Sigmoid colon (tissue), 7 donors: ENCODE results near the gene SYS1. TPM values are rescaled to one million over a fixed set of nuclear protein-coding genes. Genes with fewer than 3 reads are reported as not detected.

Experiments used
- DNase-seq: peaks from one replicate; pipeline ENCODE4 v3.0.0-alpha.2; 2019
- H3K27ac ChIP-seq, 4 donors: fragments of 200-600 bp; sonication (generic); one replicate each; pipeline ENCODE4 v1.5.1; 2016 to 2019; ENCODE audit warnings: mild to moderate bottlenecking in 1 of 4
- H3K27me3 ChIP-seq, 3 donors: fragments of 200-600 bp; sonication (generic); one replicate each; pipeline ENCODE4 v1.5.1; 2019; ENCODE audit warnings: mild to moderate bottlenecking in 1 of 3
- H3K36me3 ChIP-seq, 4 donors: fragments of 200-600 bp; sonication (generic); one replicate each; pipeline ENCODE4 v1.5.1; 2016 to 2019
- H3K4me1 ChIP-seq, 4 donors: fragments of 200-600 bp; sonication (generic); one replicate each; pipeline ENCODE4 v1.5.1; 2017 to 2019
- H3K4me3 ChIP-seq, 4 donors: fragments of 200-600 bp; sonication (generic); one replicate each; pipeline ENCODE4 v1.5.1; 2017 to 2019; ENCODE audit warnings: mild to moderate bottlenecking in 2 of 4, moderate library complexity in 1 of 4
- H3K9me3 ChIP-seq, 4 donors: fragments of 200-600 bp in 3 of 4; sonication (generic) in 3 of 4; one replicate each; pipeline versions ENCODE4 v1.5.1 to v1.6.1; 2013 to 2019
- EP300 ChIP-seq, 4 donors: sonication (generic); formaldehyde crosslinking; IDR thresholded peaks; one replicate each; pipeline ENCODE4 v1.6.1; 2017; ENCODE audit warnings: antibody characterized with exemption in 4 of 4
- POLR2A ChIP-seq, 2 donors: fragments of 450-650 bp; IDR thresholded peaks; one replicate each; pipeline ENCODE4 v1.6.1; 2016; ENCODE audit warnings: antibody characterized with exemption in 2 of 2, mild to moderate bottlenecking in 2 of 2, moderate library complexity in 2 of 2
- POLR2AphosphoS5 ChIP-seq, 4 donors: sonication (generic); formaldehyde crosslinking; IDR thresholded peaks; one replicate each; pipeline ENCODE4 v1.6.1; 2017; ENCODE audit warnings: antibody characterized with exemption in 4 of 4
- WGBS, 2 donors: extraction: QIAGEN DNeasy Blood & Tissue Kit; methylation state at CpG; one replicate each; pipeline ENCODE4 v1.1.7; 2013; 5-methylcytosine and 5-hydroxymethylcytosine counted together
- intact Hi-C: fragments of 100-400 bp; cut with DNase I; formaldehyde crosslinking; loops from one replicate; pipeline ENCODE4 v1.15.1; 2023
- polyA plus RNA-seq, 3 donors: library from polyadenylated mRNA; stranded (reverse); fragments of 200-250 nt; gene quantifications; one replicate each; pipeline ENCODE4 v1.2.3, GENCODE V29; 2013
- total RNA-seq, 4 donors: library from RNA; depleted of rRNA; stranded (reverse); fragments of >200 nt; gene quantifications; one replicate each; pipeline ENCODE4 v1.1.0, GENCODE V29; 2016
- TF ChIP-seq, protein P1 (sequence below), 4 experiments: fragments of 450-650 bp in 3 of 4; fragments of 200-600 bp in 1 of 4; IDR thresholded peaks; one replicate each; pipeline ENCODE4 v1.5.1; 2016 to 2019; ENCODE audit warnings: antibody characterized with exemption in 4 of 4, mild to moderate bottlenecking in 3 of 4, moderate library complexity in 2 of 4
- donor health status: healthy with polysubstance abuse.
- donor health status: Bipolar disorder and iron deficiency.
- donor health status: healthy.

Gene SYS1
- total and polyA plus RNA-seq, 7 donors: 14.4 to 58.7 (median 44.2) TPM

DNA sequence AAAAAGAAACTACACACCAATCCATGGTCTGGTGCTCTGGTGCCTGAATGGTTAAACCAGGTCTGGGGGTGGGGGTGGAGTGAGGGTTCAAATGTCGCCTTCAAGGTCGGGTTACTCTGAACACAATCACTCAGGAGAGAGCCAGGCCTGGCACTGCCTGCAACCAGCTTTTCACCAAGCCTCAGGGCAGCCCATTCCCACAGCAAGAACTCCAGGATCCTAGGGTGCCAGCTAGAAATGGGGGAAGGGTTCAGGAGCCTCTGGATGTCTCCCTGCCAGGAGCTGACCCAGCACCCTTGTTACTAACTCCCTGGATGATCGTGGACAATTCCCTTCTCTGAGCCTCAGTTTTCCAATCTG is 21.4 kb upstream of the SYS1 start:
- intact Hi-C loops: loop anchor here (10.0 kb wide), 2 partner anchors 1207 to 2003 kb away; no protein-coding TSS in a partner anchor
- Histone ChIP-seq H3K27ac (peak overlapping the region; percentile 94 to 99 (median 97)), H3K36me3 (peaks cover 0 to 13% (median 0%) of the 10 kb centered on the region in 4 donors), H3K4me1 (peaks cover 3 to 100% (median 100%) of the 10 kb centered on the region in 4 donors), H3K4me3 (peak overlapping the region; percentile 14 to 94 (median 56)), H3K9me3 (no peaks in the 10 kb centered on the region), H3K27me3 (no peaks in the 10 kb centered on the region)
- WGBS, 2 donors: 14 to 54% methylated on average over 3 of the region's 3 CpGs
- TF ChIP-seq, protein P1, sequence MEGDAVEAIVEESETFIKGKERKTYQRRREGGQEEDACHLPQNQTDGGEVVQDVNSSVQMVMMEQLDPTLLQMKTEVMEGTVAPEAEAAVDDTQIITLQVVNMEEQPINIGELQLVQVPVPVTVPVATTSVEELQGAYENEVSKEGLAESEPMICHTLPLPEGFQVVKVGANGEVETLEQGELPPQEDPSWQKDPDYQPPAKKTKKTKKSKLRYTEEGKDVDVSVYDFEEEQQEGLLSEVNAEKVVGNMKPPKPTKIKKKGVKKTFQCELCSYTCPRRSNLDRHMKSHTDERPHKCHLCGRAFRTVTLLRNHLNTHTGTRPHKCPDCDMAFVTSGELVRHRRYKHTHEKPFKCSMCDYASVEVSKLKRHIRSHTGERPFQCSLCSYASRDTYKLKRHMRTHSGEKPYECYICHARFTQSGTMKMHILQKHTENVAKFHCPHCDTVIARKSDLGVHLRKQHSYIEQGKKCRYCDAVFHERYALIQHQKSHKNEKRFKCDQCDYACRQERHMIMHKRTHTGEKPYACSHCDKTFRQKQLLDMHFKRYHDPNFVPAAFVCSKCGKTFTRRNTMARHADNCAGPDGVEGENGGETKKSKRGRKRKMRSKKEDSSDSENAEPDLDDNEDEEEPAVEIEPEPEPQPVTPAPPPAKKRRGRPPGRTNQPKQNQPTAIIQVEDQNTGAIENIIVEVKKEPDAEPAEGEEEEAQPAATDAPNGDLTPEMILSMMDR (IDR thresholded peaks at IDR 0.05): no peak
- TF ChIP-seq POLR2A (IDR thresholded peaks at IDR 0.05) (no peak), EP300 (IDR thresholded peaks at IDR 0.05) (no peak), POLR2AphosphoS5 (IDR thresholded peaks at IDR 0.05) (no peak)
- no peak for DNase-seq

DNA sequence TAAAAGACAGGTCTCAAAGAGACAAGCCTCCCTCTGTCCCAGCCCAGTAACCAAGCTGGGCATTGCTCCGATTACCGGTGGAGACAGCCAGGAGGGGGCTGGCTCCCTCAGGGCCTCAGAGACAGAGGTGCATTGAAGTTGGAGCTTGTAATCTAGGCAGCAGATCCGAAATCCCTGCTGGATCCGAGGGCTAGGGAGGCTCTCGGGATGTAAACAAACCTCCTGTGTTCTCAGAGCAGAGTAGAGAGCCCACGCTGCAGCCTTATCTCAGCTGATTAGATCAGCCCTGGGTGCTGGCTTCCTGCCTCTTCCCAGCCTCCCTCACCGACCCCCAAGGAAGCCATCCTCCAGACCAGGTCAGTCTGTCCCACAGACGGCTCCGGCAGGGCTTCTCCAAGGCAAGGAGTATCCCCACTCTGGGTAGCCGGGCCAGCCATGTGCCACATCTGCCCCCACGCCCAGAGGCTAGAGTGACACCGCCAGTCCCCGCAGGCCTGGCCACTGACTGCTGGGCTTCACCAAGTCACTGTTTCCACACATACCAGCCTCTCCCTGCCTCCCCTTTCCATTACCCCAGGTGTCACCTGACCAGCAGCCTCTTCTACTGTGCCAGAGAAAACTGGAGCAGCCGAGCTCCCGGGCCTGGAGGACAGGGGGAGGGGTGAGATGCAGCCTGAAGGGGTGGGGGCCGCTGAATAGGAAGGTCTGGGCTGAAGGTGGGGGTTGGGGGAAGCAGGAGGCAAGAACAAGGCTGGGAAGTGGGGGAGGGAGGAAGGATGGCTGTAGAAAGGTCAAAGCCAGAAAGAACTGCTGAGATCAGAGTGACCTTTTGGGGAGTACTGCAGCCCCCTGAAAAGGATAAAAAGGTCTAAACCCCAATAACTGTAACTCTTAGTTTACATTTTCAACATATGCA is 20.8 kb upstream of the SYS1 start:
- TF ChIP-seq POLR2AphosphoS5 (IDR thresholded peaks at IDR 0.05): peak; percentile 49 to 92 (median 80)
- TF ChIP-seq POLR2A (IDR thresholded peaks at IDR 0.05): peak in 1 of 2 donors; percentile 57
- TF ChIP-seq, protein P1 (IDR thresholded peaks at IDR 0.05): no peak
- peak in 1 of 4 donors; percentile 96 for TF ChIP-seq EP300 (IDR thresholded peaks at IDR 0.05)
- no peaks in the 10 kb centered on the region for H3K27me3 ChIP-seq
- H3K27ac ChIP-seq: peak overlapping the region; percentile 94 to 99 (median 97)
- peaks cover 0 to 100% (median 96%) of the 10 kb centered on the region in 4 donors for H3K4me1 ChIP-seq
- DNase-seq: peak; percentile 89
- intact Hi-C loops: loop anchor here (10.0 kb wide), 2 partner anchors 1207 to 2003 kb away; no protein-coding TSS in a partner anchor
- peaks cover 0 to 13% (median 0%) of the 10 kb centered on the region in 4 donors for H3K36me3 ChIP-seq
- H3K9me3 ChIP-seq: no peaks in the 10 kb centered on the region
- peak overlapping the region; percentile 14 to 94 (median 56) for H3K4me3 ChIP-seq
- 8 to 54% methylated on average over 16 of the region's 16 CpGs for WGBS, 2 donors

DNA sequence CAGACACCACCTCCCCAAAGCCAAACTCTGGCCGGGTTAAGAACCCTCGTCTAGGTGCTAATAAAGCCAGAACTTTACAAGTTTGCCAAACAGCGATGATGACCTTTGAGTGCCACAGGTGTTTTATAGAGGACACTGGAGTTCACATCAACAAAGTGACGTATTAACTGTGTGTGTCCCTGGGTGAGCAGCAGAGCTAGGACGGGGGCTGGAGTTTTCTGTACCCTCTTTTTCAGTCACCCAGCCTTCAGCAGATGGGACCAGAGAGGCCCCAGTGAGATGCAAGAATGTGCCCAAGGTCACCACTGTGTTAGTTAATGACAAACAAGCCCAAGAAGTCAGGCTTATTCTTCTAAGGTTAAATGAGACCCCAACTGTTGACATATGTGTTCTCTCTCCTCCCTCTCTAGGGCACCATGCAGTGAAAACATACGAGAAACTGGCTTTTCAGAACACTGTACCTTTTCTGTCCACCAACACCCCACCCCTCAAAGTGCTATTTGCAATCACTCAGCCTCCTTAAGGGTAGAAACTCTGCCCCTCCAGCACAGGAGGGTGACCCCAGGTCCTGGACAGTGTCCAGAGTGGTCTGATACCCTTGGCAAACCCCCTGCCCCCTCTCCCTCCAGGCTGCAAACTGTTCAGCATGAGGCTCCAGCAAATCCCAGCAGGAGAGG is 20.0 kb upstream of the SYS1 start:
- intact Hi-C loops: loop anchor here (10.0 kb wide), 2 partner anchors 1208 to 2002 kb away; no protein-coding TSS in a partner anchor
- peak overlapping the region; percentile 94 to 99 (median 97) for H3K27ac ChIP-seq
- 13 to 60% methylated on average over 6 of the region's 6 CpGs for WGBS, 2 donors
- no peak for DNase-seq
- H3K4me3 ChIP-seq: peak overlapping the region; percentile 14 to 94 (median 56)
- no peaks in the 10 kb centered on the region for H3K27me3 ChIP-seq
- no peak for TF ChIP-seq EP300 (IDR thresholded peaks at IDR 0.05)
- TF ChIP-seq POLR2A (IDR thresholded peaks at IDR 0.05): no peak
- TF ChIP-seq POLR2AphosphoS5 (IDR thresholded peaks at IDR 0.05): no peak
- TF ChIP-seq, protein P1 (IDR thresholded peaks at IDR 0.05): no peak
- H3K4me1 ChIP-seq: peaks cover 0 to 93% (median 88%) of the 10 kb centered on the region in 4 donors
- no peaks in the 10 kb centered on the region for H3K9me3 ChIP-seq
- H3K36me3 ChIP-seq: peaks cover 0 to 13% (median 0%) of the 10 kb centered on the region in 4 donors

DNA sequence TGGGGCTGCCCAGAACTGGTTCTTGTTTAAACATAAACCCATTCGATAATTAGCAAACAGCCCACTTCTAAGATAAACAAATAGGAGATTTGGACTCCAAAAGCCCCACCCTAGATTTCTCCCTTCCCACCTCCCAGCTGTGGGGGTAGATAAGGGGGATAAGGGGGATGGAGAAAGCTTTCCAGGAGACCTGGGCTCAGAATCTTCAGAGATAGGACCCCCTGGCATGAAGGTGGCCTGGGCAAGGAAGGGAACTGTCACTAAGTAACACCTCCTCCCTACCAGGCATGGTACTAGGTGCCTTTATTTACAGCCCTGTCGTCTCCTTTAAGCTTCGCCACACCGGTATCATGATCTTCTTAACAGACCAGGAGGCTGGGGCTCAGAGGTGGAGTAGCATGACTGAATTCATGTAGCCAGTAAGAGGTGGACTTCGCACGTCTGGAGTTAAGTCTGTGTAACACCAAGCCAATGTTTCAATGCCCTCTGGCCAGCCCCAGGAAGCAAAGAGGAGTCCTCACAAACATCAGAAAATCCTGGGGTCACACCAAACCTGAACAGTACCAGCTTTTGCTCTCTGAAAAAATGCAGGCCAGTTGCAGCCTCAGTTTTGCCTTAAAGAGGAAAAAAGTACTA is 19.3 kb upstream of the SYS1 start:
- Histone ChIP-seq H3K27me3 (no peaks in the 10 kb centered on the region), H3K27ac (peak overlapping the region; percentile 94 to 99 (median 97)), H3K4me3 (peak overlapping the region in 3 of 4 donors; percentile 87 to 94 (median 92)), H3K4me1 (peaks cover 0 to 89% (median 85%) of the 10 kb centered on the region in 4 donors), H3K9me3 (no peaks in the 10 kb centered on the region), H3K36me3 (peaks cover 0 to 13% (median 0%) of the 10 kb centered on the region in 4 donors)
- 13 to 67% methylated on average over 6 of the region's 6 CpGs for WGBS, 2 donors
- intact Hi-C loops: loop anchor here (2.0 to 10.0 kb wide), 3 partner anchors 15 to 2001 kb away; no protein-coding TSS in a partner anchor
- DNase-seq: no peak
- no peak for TF ChIP-seq POLR2A (IDR thresholded peaks at IDR 0.05)
- TF ChIP-seq EP300 (IDR thresholded peaks at IDR 0.05): no peak
- TF ChIP-seq, protein P1 (IDR thresholded peaks at IDR 0.05): no peak
- TF ChIP-seq POLR2AphosphoS5 (IDR thresholded peaks at IDR 0.05): no peak
